Stimulated activated CD4-positive, alpha-beta T cell treated with anti-CD3 and anti-CD28 coated beads, TNF-alpha, amount 100 ng/mL, for 1 hour (primary cell): ENCODE data around the gene ZSWIM9.

Experiments used
- DNase-seq, 3 donors: peaks; one replicate each; pipeline ENCODE4 v3.0.0-alpha.2; 2020; ENCODE audit warnings: low read depth in 3 of 3, low spot score in 1 of 3

Gene ZSWIM9

DNA sequence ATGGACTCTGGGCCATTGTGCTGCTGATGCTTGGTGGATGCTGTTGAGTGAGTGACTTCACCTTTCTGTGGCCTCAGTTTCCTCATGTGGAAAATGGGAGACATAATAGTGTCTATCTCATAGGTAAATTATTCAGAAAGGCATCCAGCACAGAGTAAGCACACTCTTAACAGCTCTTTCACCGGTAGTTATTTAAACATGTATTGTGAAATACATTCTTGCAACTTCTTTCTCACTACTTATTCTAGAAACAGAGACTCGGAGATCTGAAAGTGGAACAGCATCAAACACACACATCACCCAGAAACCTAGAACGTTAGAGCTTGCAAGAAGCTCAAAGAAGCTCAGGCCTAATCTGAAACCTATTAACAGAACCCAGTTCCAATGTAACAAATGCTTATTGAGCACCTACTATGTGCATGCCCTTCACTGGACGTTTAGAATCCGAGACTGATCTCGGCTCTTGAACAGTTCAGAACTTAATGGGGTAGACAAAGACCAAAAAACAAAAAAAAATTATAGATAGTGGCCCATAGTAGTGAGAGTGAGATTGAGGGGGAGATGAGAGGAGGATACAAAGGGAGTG lies 4.1 kb downstream of the ZSWIM9 start:
- DNase-seq, result no peak

DNA sequence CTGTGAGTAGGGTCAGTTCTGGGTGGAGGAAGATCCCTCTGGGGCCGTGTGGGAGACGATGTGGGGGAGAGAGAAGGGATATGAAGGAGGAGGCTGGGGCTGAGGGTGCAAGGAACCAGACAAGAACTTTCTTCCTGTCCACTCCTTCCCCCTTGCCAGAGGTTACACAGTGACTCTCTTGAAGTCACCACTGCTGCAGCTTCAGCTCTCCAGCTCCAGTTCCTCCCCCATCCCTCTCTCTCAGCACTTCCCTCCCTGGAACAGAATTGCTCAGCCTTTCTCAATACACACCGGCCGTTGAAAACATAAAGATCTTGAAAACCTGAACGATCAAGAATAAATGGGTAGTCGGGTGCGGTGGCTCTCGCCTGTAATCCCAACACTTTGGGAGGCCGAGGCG lies 5.1 kb downstream of the ZSWIM9 start:
- DNase-seq, result no peak

DNA sequence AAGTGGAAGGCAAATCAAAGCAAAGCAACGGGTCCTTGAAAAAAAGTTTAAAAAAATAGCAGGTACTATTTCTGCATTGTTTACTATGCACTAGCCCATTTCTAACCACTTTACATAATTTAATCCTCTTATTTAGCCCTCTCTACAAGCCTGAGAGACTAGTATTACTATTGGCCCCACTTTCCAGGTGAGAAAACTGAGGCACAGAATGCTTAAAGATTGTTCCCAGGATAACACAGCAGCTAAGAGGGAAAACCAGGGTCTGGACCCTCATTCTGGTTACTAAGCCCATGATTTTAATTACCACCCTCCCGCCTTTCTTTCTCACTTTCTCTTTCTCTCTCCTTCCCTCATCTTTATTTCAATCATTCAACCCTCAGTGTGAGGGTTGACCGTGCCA lies 5.7 kb downstream of the ZSWIM9 start:
- no peak for DNase-seq

DNA sequence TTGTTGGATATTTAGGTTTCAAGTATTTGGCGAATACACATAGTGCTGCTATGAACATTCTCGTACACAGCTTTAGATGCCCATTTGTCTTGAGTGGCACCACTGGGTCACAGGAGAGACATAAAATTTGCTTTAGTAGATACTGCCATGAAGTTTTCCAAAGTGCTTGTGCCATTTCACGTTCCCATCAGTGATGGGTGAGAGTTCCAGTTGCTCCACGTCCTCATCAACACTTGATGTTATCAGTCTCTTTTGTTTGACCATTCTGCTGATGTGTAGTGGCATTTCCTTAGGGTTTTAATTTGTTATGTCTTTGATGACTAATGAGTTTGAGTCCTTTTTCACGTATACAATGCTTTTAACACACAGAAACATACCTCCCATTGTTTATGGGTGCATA lies 11.0 kb downstream of the ZSWIM9 start:
- DNase-seq, result no peak

DNA sequence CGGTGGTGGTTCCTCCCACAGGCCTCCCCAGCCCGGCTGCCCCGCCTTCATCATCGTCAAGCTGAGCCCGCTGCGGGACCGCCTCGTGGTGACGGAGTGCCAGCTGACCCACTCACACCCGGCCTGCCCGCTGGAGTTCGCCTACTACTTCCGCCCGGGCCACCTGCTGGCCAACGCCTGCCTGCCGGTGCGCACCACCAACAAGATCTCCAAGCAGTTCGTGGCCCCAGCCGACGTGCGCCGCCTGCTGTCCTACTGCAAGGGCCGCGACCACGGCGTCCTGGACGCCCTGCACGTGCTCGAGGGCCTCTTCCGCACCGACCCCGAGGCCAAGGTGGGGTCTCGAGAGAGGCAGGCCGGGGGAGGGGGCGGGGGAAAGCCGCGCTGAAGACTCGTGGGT lies 12.0 kb downstream of the ZSWIM9 start:
- DNase-seq, result no peak

DNA sequence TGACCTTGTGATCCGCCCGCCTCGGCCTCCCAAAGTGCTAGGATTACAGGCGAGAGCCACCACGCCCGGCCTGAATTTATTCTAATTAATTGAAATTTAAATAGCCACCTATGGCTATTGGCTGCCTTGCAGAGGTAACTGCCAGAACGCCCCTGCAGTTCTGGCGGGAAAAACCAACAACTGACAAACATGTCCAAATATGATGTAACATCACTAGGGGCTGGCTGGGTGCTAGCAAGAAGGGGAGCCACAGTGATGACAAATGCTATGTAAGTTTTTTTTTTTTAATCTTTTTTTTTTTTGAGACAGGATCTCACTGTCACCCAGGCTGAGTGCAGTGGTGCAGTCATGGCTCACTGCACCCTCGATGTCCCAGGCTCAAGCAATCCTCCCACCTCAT lies 12.9 kb downstream of the ZSWIM9 start:
- no peak for DNase-seq

DNA sequence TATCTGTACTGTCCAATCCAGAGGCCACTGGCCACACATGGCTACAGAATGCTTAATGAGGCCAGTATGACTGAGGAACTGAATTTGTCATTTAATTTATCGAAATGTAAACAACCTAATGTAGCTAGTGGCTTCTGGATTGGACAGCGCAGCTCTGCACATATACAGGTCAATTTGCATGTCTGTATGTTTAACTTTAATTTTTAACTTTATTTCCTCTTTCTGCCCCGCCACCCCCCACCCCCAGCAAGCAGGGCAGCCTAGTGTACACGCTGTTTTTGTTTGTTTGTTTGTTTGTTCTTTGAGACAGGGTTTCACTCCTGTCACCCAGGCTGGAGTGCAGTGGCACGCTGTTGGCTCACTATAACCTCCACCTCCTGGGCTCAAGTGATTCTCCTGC lies 15.5 kb downstream of the ZSWIM9 start:
- DNase-seq, result no peak

DNA sequence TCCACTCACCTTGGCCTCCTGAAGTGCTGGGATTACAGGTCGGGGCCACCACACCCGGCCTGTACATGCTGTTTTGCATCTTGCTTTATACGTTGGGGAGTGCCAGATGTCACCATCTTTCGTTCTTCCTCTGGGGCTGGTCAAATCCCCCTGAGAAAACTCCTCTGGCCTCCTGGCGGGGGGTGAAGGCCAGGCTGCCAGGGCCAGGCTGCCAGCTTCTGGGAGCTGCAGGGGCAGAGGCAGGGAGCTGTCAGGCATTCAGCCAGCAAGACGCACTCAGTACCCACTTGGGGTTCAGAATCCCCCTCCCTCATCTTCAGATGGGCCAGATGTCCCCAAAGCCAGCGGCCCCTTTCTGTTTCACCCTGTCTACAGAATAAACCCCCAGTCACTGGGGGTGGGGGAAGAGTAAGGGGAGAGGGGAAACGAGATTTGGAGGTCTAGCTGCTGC lies 16.1 kb downstream of the ZSWIM9 start:
- DNase-seq, result no peak

DNA sequence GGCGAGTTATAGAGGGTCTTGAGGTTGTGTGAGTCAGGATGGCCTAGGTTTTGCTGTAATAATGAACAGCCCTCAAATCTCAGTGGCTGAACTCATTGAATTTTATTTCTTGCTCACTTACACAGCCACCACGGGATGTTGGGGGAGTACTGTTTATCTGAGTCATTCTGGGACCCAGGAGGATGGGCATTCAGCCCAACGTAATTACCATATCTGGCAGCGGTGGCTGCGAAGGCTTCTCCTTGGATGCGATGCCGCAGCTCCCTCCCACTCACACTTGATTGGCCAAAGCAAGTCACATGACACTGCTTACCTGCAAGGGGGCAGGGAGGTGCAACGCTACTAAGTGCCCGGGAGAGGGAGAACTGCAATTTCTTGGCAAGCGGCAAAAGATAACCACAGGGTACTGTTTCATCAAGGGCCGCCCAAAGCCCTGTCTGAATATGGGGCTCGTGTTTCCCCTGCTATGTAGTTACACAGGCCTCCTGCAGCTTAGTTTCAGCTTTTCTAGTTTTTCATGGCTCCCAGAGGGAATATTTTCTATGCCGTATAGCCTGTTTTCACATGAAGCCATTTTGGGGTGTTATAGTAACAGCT lies 19.9 kb downstream of the ZSWIM9 start:
- peak in 2 of 3 donors; percentile 33 to 45 for DNase-seq

DNA sequence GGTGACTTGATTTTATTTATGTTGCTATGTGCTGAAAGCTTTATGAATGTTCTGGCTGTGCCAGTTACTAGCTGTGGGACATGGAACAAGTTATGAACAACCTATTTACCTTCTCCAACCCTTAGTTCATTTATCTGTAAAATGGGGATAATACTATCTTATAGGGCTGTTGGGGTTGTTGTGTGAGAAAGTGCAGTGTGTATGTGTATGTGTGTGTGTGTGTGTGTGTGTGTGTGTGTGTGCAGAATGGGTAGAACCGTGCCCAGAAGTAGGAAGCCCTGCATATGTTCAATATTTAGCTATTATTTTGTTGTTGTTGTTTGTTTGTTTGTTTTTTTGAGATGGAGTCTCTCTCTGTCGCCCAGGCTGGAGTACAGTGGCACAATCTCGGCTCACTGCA lies 20.4 kb downstream of the ZSWIM9 start:
- DNase-seq, result no peak

DNA sequence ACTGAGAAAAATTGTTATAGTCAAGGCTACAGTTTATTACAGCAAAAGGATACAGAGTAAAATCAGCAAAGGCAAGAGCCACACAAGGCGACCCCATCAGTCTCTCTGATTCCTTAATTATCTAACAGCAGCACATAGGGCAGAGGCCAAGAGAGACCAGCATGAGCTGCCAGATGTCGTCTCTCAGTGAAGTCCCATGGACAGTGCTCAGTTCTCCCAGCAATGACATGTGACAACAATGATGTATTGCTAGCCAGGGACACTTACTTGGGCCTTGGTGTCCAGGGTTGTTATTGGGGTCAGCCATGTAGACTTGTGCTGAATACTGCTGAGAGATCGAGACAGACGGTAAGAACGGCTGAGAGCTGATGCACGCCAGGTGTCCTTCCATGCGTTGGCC lies 22.3 kb downstream of the ZSWIM9 start:
- DNase-seq, result no peak

DNA sequence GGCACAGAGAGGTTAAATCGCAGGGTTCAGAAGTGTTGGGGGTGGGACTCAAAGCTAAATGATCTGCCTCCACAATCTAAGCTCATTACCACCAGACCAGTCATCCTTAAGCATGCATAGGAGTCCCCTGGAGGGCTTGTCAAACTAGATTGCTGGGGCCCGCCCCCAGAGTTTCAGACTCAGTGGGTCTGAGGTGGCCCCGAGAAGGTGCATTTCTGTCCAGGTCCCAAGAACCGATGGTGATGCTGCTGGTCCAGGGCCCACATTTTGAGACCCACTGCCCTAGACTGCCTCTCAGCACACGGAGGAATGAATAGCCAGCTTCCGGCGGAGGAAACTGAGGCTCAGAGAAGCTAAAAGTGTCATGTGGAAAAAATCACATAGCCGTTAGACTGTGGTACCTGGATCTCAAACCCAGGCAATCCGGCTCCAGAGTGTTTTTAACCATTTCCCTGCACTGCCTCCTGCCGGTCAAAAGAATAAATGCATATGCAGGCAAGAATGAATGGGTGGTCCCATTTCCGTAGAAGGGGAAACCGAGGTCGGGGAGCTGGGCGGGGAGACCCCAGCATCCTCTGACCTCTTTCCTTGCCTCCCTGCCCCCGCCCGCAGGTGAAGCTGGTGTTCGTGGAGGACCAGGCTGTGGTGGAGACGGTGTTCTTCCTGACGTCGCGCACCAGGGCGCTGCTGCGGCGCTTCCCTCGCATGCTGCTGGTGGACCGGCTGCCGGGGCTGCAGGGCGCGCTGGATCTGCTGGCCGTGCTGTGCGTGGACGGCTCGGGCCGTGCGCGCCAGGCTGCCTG lies 23.8 kb downstream of the ZSWIM9 start:
- no peak for DNase-seq

DNA sequence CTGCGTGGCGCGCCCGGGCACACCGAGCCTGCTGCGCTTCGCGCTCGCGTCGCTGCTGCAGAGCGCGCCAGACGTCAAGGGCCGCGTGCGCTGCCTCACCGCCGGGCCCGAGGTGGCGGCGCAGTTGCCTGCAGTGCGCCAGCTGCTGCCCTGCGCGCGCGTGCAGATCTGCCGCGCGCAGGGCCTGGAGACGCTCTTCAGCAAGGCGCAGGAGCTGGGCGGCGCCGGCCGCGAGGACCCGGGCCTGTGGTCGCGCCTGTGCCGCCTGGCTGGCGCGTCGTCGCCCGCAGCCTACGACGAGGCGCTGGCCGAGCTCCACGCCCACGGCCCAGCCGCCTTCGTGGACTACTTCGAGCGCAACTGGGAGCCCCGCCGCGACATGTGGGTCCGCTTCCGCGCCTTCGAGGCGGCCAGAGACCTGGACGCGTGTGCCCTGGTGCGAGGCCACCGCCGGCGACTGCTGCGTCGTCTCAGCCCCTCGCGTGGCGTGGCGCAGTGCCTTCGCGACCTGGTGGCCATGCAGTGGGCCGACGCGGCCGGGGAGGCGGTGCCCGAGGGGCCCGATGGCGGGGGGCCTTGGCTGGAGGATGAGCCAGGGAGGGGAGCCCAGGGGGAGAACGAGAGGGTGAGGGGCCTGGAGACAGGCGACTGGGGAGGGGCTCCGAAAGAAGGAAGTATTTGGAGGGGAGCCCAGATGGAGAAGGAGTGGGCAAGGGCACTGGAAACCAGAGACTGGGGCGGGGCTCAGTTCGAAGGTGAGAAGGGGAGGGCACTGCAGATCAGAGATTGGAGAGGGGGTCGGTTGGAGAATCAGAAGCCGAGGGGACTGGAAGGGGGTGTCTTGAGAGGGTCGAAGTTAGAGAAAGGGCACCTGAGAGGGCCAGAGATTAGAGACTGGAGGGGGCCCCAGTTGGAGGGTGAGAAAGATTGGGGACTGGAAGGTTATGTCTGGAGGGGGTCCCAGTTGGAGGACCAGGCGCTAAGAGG lies 24.7 kb downstream of the ZSWIM9 start:
- DNase-seq, result no peak

DNA sequence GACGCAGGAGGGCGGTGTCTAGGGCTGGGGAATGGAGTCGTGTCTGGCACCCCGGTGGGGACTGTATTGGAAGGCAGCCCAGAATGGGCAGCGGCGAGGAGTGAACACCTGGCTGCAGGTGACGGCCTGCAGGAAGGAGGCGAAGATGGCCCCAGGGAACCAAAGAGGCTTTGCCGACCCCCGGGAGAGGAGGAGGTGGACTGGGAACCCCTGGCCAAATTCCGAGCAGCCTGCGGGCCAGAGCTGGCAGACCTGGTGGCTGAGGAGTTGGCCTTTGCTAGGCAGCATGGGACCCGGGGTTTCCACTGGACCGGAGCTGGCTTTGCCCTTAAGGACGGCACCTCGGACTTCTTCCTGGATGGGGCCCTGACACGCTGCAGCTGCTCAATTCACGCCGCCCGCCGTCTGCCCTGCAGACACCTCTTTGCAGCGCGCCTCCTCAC lies 25.9 kb downstream of the ZSWIM9 start:
- DNase-seq, result no peak

DNA sequence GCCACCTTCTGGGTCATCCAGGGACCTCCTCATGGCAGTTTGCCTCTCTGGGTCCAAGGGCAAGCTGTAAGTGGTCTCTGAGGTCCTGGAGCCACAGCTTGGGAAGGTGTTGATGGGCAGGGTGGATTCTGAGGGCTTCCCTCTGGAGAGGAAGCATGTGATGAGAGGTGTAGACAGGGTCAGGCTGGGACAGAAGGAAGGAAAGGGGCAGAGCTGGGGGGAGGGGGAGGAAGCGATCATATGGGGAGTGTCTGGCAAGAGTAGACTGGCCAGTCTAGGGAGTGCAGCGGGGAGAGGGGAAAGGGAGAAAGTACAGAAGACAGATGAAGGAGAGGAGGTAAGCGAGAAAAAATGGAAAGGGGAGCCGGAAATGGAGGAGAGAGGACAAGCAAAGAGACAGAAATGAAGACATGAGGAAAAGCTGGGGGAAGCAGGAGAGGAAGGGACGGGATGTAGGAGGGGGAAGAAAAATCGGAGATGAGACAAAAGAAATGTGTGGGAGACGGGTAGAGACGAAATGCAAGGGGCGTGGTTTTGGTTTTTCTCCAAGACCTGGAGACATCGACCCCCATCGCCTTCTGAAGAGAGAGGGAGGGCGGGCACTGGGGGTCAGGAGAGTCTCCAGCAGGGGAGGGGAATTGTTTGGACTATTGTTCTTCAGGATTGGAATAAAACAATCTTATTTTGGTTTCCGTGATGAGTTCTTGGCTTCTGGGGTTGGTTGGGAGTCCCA lies 26.6 kb downstream of the ZSWIM9 start:
- DNase-seq, result no peak

DNA sequence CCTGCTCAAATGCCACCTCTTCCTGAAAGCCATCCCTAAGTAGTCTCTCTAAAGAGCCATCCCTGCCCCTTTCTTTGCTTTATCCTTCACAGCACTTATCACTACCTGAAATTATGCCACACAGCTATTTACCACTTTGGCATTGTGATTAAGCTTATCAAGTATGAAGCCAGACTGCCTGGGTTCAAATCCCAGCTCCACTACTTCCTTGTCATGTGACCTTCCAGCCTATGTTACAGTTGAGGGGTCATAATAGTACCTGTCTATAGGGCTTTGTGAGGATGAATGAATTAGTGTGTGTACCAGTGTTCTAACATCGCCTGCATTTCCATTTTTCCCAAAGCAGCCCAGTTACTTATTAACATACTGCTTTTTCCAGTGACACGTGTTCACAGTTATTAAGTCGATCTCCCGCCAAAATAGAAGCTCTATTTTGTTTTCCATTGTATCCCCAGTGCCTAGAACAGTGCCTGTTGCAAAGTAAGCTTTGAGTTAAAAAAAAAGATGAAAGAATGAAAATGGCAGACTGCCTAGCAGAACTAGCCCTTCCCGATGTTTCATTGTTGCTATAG lies 32.8 kb downstream of the ZSWIM9 start:
- DNase-seq, result no peak

DNA sequence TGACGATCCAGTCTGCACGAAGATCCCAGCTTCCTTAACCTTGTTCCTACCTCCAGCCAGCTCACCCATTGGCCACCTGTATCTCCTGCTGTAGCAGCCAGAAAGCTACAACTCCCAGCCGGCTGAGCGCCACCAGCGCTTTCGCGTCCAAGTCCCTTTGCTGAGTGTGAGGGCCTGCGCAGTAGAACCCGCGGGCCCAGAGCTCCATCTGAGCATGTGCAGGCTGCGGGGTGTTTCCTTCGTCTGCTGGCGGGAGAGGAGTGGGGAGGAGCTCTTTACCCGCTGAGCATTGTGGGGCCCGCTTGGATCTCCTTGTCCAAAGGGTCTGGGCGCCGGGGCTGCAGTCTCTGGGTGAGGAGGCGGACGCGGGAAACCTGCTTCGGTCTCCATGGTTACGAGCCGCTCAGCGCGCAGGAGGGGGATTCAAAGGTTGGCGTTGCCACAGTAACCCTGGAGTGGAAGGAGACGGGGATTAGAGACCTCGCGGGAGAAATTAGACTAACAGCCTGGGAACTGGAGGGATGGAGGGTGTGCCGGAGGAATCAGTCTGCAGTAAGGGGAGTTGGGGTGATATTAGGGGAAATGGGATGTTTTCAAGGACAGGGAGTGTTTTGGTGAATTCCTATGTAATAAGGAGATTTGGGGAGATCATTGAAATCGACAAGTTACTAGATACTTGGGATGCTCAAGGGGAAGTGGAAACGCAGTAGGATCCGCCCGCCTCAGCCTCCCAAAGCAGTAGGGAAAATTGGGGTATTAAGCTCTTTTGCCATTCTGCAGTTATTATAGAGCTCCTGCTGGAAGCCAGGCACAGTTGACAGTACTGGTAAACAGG lies 33.5 kb downstream of the ZSWIM9 start:
- DNase-seq, result peak; percentile 76 to 83 (median 82)

DNA sequence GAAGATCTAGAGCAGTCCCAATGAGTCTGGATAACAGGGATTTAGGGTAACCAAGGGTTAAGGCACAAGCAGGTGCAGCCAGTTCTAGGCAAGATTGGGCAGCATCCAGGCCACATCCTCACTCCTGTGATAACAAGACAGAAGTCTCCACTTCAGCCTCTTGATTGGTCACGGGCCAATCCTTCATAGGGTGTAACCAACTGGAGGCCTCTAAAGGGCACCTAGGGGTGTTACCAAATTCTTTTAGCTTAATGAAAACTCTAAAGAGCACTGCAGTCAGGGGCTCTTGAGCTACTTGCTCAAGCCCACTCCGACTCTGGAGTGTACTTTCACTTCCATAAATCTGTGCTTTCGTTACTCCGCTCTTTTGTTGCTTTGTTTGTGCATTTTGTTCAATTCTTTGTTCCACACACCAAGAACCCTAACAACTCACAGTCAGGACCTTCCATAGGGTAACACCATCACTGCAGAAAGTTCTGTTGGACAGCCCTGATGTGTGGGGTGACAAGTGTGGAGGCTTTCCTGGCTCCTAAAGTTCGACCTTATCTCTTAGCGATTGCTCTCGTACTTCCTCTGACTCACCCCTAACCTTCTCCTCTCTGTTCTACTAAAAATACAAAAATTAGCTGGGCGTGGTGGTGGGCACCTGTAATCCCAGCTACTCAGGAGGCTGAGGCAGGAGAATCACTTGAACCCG lies 36.1 kb downstream of the ZSWIM9 start:
- no peak for DNase-seq

DNA sequence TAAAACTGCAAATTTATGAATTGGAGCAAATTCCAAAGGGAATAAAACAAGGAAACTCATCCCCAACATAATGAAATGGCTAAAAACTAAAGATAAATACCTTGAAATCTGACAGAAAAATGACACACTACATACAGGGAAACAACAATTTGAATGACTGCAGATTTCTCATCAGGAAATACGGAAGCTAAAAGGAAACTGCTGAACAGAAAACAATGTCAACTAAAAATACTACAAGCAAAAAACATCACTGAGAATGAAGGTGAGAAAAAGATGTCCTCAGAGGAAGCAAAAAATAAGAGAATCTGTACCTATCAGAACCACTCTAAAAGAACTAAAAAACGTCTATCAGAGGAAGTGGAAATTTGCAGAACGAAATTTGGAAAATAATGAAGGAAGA lies 39.5 kb downstream of the ZSWIM9 start:
- no peak for DNase-seq
